Calu3 (cell line): ENCODE measurements around the gene DOCK8. TPM values are rescaled to one million over a fixed set of nuclear protein-coding genes. Genes with fewer than 3 reads are reported as not detected.
"Not testable (repeated sequence)": the region's sequence is repeated elsewhere in the genome, so short reads cannot be mapped to it uniquely, and the experiment has no call there.

Experiments
- BruUV-seq: library from RNA; stranded (reverse); fragments of 400-500 nt; replicated peaks from 2 replicates; lab custom pipeline; 2021; lab: Mats Ljungman, UMichigan
- CTCF ChIA-PET: fragments of 300-600 bp; sonication (Branson Sonifier 250); formaldehyde crosslinking; loops from one replicate; lab custom pipeline; 2022; ENCODE audit warnings: antibody characterized with exemption; lab: Charles Lee
- DNase-seq: peaks from one replicate; pipeline ENCODE4 v3.0.0; 2022
- H3K27ac Mint-ChIP-seq: one replicate; pipeline ENCODE4 v1.8.0; 2022; ENCODE audit warnings: mixed read lengths; ENCODE audit not compliant: unreplicated experiment
- H3K27me3 Mint-ChIP-seq: one replicate; pipeline ENCODE4 v1.8.0; 2022; ENCODE audit warnings: mixed read lengths; ENCODE audit not compliant: unreplicated experiment
- H3K36me3 Mint-ChIP-seq: one replicate; pipeline ENCODE4 v1.8.0; 2022; ENCODE audit warnings: mild to moderate bottlenecking, moderate library complexity, mixed read lengths; ENCODE audit not compliant: insufficient read depth, unreplicated experiment
- H3K4me1 Mint-ChIP-seq: one replicate; pipeline ENCODE4 v1.8.0; 2022; ENCODE audit warnings: mild to moderate bottlenecking, low read depth, mixed read lengths; ENCODE audit not compliant: unreplicated experiment
- H3K4me3 Mint-ChIP-seq: one replicate; pipeline ENCODE4 v1.8.0; 2022; ENCODE audit warnings: mild to moderate bottlenecking, low read depth, moderate library complexity, mixed read lengths; ENCODE audit not compliant: unreplicated experiment
- H3K9me3 Mint-ChIP-seq: one replicate; pipeline ENCODE4 v1.8.0; 2022; ENCODE audit warnings: low read depth, mixed read lengths; ENCODE audit not compliant: unreplicated experiment
- CTCF ChIP-seq: fragments of 200-600 bp; IDR thresholded peaks from one replicate; pipeline ENCODE4 v1.8.0; 2022; ENCODE audit warnings: antibody characterized with exemption; ENCODE audit not compliant: unreplicated experiment
- intact Hi-C: fragments of 100-400 bp; cut with micrococcal nuclease; formaldehyde crosslinking; loops from one replicate; pipeline ENCODE4 v1.10.0; 2022; ENCODE audit not compliant: unreplicated experiment
- total RNA-seq: library from RNA; stranded (reverse); gene quantifications from 2 replicates; pipeline ENCODE4 v1.2.3, GENCODE V29; 2022

The DOCK8 gene
- total RNA-seq, 1 experiment from 2014 or later: 0.50 TPM

DNA sequence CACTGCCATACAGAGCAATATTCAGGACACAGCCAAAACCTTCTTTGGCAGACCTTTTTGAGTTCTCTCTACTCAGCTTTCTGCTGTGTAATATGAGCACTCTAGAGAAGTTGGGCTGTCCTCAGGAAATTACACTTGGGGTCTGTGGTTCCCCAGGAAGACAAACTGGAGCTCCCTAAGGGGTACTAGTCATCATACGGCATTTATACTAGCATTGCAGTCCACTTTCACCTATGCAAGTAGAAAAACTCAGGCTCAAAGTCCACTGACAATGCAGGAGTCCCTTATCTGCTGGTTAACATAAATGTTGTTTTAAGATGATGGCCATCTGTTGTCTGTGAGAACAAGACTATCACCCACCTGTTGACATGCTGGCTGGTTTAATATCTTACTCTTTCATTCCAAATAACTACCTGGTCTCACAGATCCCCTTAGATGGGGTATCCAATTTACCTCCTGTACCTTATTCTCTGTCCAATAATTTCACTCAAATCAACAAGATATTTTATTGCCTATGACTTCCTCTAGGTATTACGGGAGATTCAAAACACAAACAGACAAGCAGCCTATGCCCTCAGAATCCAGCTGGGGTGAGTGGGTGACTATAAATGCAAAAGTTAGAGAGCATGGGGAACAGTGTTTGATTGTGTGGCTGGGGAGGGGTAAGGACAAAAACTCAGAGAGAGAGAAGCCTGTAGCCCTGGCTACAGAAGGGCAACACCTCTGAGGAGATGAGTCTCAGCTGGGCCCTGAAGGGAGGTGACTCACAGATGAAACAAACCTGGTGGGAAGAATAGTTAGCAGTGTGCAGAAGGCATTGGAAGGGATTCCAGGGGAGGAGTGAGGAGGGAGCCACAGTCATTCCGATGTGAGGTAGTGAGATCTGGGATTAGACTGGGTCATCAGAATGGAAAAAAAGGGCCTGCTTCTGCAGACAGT lies 10.2 kb downstream of the DOCK8 start:
- no peak for TF ChIP-seq CTCF
- intact Hi-C loops: no loop called here
- CTCF ChIA-PET: no interaction called here
- no peak for DNase-seq
- Mint-ChIP-seq H3K27ac (no peak overlapping the region), H3K27me3 (no peaks in the 10 kb centered on the region), H3K36me3 (no peaks in the 10 kb centered on the region), H3K4me3 (no peak overlapping the region), H3K9me3 (no peaks in the 10 kb centered on the region), H3K4me1 (no peaks in the 10 kb centered on the region)
- BruUV-seq: no TSS peak

DNA sequence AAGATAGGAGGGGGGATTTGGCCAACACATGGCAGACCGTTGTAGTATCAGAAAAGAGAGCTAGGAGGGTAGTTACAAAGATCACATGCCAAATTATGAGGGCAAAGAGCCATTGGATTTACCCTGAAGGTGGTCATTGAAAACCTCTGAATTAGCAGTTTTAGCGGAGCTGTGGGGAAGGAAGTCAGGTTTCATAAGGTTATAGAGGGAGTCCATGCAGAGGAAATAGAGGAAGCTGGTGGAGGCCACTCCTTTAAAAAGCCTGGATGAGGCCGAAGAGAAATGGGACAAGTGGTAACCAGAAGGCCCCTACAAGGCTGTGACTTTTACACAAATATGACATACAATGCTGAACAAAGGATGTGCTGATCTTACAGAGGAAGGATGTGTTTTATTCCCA lies 13.2 kb downstream of the DOCK8 start:
- CTCF ChIA-PET: no interaction called here
- H3K27ac Mint-ChIP-seq: no peak overlapping the region
- no peaks in the 10 kb centered on the region for H3K9me3 Mint-ChIP-seq
- intact Hi-C loops: no loop called here
- BruUV-seq: no TSS peak
- no peaks in the 10 kb centered on the region for H3K27me3 Mint-ChIP-seq
- H3K36me3 Mint-ChIP-seq: no peaks in the 10 kb centered on the region
- TF ChIP-seq CTCF: no peak
- no peaks in the 10 kb centered on the region for H3K4me1 Mint-ChIP-seq
- H3K4me3 Mint-ChIP-seq: no peak overlapping the region
- DNase-seq: no peak

DNA sequence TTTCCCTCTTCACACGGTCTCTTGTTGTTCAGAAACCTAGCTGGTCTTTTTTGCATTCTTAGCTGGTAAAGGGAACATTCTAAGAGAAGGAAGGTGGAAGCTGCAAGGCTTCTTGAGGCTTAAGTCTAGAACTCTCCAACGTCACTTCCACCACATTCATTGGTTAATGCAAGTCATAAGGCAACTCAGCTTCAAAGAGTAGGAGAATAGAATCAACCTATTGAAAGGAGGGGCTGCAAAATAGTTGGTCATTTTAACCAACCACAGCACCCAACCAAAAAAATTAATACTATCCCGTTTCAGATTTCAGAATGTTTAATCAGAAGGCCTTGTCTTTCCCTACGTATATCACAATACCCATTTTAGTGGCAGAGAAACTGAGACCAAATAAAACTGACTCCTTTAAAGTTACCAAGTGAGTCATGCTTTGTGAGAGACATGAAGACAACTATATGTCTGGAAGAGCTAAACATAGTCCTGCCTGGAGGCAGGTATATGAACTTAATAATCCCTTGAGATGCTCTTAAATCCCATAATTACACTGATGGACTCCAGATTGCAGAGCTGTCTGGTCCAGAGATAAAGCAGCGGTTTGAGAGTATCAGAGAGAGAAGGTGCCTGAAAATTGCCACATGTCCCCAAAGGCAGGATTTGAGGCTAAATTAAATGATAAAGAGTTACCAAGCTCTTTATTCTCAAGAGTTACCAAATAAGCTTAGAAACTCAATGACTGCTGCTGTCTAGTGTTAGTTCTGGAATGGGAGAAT lies 14.4 kb downstream of the DOCK8 start:
- no peak for TF ChIP-seq CTCF
- Mint-ChIP-seq H3K4me3 (no peak overlapping the region), H3K4me1 (no peaks in the 10 kb centered on the region), H3K27me3 (no peaks in the 10 kb centered on the region), H3K9me3 (no peaks in the 10 kb centered on the region), H3K36me3 (no peaks in the 10 kb centered on the region), H3K27ac (no peak overlapping the region)
- BruUV-seq: no TSS peak
- CTCF ChIA-PET: no interaction called here
- no peak for DNase-seq
- intact Hi-C loops: no loop called here

DNA sequence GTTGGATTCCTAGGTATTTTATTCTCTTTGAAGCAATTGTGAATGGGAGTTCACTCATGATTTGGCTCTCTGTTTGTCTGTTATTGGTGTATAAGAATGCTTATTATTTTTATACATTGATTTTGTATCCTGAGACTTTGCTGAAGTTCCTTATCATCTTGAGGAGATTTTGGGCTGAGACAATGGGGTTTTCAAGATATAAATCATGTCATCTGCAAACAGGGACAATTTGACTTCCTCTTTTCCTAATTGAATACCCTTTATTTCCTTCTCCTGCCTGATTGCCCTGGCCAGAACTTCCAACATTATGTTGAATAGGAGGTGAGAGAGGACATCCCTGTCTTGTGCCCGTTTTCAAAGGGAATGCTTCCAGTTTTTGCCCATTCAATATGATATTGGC lies 17.0 kb downstream of the DOCK8 start:
- DNase-seq, H3K4me3 Mint-ChIP-seq, H3K9me3 Mint-ChIP-seq, H3K36me3 Mint-ChIP-seq, BruUV-seq, H3K4me1 Mint-ChIP-seq, CTCF ChIA-PET, intact Hi-C loops, H3K27me3 Mint-ChIP-seq, H3K27ac Mint-ChIP-seq: not testable (repeated sequence)

GRCh38 chr9:233708-234107 lies 19.0 kb downstream of the DOCK8 start:
- H3K4me1 Mint-ChIP-seq, H3K36me3 Mint-ChIP-seq, H3K4me3 Mint-ChIP-seq, intact Hi-C loops, CTCF ChIA-PET, H3K9me3 Mint-ChIP-seq, DNase-seq, H3K27ac Mint-ChIP-seq, H3K27me3 Mint-ChIP-seq, BruUV-seq: not testable (repeated sequence)
